ENCODE data around the gene OR52E4.

DNA sequence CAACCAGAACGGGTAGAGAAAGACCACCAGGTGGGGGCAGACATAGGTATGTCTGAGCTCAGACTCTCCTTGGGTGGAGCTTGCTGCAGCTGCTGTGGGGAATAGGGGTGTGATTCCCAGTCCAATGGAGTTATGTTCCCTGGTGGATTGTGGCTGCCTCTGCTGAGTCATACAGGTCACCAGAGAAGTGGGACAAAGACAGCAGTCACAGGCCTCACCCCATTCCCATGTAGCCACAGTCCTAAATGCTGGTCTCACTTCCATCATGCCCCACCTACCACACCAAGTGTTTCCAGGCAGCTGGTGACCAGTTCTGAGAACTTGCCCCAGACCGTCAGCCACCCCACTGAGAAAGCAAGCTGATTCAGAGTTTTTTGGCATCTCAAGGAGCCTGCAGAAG, 30.1 kb downstream of the OR52E4 start:
- TF ChIP-seq KLF16 (tag by site-specific recombination; IDR thresholded peaks at IDR 0.05): no peak
- TF ChIP-seq, protein P1, sequence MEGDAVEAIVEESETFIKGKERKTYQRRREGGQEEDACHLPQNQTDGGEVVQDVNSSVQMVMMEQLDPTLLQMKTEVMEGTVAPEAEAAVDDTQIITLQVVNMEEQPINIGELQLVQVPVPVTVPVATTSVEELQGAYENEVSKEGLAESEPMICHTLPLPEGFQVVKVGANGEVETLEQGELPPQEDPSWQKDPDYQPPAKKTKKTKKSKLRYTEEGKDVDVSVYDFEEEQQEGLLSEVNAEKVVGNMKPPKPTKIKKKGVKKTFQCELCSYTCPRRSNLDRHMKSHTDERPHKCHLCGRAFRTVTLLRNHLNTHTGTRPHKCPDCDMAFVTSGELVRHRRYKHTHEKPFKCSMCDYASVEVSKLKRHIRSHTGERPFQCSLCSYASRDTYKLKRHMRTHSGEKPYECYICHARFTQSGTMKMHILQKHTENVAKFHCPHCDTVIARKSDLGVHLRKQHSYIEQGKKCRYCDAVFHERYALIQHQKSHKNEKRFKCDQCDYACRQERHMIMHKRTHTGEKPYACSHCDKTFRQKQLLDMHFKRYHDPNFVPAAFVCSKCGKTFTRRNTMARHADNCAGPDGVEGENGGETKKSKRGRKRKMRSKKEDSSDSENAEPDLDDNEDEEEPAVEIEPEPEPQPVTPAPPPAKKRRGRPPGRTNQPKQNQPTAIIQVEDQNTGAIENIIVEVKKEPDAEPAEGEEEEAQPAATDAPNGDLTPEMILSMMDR (tag by site-specific recombination; IDR thresholded peaks at IDR 0.05): no peak
- TF ChIP-seq, protein P2, sequence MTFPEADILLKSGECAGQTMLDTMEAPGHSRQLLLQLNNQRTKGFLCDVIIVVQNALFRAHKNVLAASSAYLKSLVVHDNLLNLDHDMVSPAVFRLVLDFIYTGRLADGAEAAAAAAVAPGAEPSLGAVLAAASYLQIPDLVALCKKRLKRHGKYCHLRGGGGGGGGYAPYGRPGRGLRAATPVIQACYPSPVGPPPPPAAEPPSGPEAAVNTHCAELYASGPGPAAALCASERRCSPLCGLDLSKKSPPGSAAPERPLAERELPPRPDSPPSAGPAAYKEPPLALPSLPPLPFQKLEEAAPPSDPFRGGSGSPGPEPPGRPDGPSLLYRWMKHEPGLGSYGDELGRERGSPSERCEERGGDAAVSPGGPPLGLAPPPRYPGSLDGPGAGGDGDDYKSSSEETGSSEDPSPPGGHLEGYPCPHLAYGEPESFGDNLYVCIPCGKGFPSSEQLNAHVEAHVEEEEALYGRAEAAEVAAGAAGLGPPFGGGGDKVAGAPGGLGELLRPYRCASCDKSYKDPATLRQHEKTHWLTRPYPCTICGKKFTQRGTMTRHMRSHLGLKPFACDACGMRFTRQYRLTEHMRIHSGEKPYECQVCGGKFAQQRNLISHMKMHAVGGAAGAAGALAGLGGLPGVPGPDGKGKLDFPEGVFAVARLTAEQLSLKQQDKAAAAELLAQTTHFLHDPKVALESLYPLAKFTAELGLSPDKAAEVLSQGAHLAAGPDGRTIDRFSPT (tag by site-specific recombination; IDR thresholded peaks at IDR 0.05): no peak

Measured in HEK293 (cell line).